HG03135 (cell line): ENCODE data around the gene ERCC2.

ENCODE experiments used
- ATAC-seq: cut with Tn5 transposase; IDR thresholded peaks from one replicate; pipeline ENCODE4 v1.9.1; 2021; ENCODE audit warnings: mild to moderate bottlenecking, moderate library complexity; ENCODE audit not compliant: unreplicated experiment

Gene ERCC2

DNA sequence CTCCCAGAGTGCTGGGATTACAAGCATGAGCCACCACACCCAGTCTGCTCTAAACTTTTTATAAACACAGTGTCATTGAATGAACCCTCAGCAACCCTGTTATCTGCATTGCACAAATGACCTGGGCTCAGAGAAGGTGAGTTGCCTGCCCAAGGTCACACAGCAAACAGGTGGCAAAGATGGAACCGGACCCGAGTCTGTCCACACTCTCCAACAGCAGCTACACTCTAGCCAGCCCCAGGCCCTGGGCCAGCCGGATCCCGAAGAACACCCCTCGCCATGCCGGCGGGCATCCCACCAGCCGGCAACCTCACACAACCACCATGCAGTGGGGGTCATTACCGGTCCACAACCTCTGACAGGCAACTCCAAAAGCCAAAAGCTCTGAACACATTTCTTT, 14.5 kb downstream of the ERCC2 start:
- ATAC-seq, result no peak

GRCh38 chr19:45355402-45355801, 15.0 kb downstream of the ERCC2 start:
- no peak for ATAC-seq

GRCh38 chr19:45354241-45354842, 16.0 kb downstream of the ERCC2 start:
- ATAC-seq, result no peak

DNA sequence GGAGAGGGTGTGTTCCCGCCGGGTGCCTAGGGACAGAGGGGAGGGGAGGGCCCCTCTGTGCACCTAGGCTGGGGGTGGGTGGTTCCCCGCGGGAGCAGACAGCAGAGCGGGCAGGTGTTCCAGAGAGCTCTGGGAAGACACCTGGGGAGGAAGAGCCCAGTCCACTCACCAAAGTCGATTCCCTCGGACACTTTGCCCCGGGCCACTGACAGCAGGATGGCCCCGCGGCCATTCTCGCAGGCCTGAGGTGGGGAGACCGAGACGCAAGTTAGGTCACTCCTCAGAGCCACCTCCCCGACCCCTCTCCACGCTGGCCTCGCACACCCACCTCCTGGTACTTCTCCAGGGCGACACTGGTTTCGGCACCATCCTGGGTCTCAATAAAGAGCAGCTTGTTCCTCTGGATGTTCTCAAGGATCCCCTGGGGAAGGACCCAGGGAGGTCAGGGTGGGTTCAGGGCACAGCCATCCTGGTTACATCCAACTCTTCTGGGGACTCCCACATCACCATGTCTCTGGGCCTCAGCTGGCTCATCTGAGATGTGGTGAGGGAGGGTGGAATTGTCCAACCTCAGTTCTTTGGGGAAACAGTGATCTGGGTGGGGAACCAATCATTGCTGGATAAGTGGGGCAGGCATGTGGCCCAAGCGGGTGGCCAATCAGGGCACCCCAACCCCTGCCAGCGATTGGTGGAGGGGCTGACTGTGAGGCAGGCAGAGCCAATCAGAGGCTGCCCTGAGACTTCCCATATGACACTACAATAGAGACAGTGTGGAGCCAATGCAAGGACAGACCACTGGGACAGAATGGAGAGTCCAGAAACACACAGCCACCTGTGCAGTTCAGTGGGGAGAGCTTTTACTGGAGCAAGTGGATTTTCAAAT, 17.2 kb downstream of the ERCC2 start:
- ATAC-seq, result no peak

DNA sequence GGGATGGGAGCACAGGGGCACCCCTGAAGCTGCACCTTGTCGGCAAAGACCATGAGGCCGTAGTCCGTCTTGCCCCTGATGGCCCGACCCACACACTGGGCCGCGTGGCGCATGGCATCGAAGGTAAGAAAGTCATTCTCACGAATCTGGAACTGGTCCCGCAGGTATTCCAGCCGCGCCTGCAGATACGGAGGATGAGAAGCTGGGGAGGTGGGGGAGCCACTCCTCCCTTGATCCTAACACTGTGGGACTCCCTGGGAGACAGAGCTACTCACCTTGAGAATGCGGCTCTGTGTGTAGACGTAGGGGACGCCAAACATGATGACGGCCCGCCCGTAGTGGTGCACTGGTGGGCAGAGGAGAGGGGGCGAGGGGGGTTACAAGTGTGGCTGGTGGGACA, 17.9 kb downstream of the ERCC2 start:
- no peak for ATAC-seq

DNA sequence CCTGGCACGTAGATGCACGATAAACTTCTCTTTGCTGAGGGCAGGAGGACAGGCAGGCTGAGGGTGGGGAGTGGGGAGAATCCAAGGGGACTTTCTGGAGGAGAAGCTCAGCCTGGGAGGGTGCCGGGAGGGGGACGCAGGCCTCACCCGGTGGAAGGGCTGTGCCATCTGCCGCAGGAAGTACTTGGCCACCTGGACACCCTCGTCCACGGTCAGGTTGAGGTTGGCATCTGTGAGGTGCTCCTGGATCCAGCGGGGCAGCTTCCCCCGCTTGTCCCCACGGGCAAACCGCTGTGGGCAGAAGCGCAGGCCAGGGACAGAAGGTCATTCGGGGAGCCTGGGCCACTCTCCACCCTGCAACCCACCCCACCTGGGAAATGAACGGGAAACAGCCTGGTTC, 18.3 kb downstream of the ERCC2 start:
- ATAC-seq, result no peak

DNA sequence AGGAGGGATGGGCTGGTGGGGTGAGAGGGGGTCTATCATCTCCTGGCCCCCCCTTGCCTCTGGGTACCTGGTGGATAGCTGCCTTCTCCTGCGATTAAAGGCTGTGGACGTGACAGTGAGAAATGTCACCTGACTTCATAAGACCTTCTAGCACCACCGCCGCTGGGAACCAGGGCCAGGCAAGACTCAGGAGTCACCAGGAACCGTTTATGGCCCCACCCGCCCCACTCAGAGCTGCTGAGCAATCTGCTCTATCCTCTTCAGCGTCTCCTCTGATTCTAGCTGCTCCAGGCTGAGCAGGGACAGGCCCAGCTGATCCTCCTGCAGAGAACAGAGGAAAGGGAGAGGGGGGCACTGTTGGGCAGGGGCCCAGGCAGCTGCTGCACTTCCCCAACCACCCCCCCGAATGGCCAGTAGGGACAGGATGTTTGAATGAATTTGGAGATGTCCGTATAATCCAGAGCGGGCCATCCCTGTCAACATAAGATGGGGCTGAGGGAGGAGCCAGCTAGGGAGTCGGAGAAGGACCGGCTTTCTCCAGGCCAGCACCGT, 18.9 kb downstream of the ERCC2 start:
- ATAC-seq, result no peak

DNA sequence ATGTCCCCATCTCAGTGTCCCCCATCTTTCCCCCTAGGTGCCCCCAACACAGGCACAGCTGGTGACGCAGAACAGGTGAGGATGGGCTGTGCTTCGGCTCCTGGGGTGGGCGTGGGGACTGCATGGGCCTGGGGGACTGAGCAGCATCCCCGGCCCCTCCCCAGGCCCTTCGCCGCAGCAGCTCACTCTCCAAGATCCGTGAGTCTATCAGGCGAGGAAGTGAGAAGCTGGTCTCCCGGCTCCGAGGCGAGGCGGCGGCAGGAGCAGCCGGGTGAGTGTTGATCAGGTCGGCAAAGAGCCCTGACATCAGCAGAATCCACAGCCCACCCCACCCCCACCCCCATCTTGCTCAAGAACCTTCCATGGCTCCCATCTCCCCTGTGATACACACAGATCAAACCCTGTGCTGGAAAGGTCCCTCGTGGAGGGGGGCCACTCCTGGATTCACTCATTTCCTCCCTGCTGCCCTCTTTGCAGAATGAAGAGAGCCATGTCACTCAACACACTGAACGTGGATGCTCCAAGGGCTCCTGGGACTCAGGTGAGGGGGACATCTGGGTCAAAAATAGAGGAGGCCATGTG, 19.8 kb downstream of the ERCC2 start:
- no peak for ATAC-seq

DNA sequence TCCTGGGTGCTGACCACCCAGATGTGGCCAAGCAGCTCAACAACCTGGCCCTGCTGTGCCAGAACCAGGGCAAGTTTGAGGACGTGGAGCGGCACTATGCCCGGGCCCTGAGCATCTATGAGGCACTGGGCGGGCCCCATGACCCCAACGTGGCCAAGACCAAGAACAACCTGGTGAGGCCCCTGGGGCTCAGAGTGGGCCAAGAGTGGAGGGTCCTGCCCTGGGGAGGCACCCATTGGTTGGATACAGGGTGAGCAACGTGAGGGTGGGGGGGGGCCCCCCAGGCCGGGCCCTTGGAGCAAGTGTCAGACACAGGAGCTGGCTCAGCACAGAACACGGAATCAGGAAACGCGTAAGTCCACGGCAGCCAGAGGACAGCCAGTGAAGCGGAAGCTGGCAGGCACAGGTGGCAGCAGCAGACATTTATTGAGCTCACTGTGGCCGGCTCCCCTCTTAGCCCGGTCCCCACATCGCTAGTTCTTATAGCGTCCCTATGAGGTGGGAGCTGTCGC, 20.9 kb downstream of the ERCC2 start:
- ATAC-seq, result no peak

DNA sequence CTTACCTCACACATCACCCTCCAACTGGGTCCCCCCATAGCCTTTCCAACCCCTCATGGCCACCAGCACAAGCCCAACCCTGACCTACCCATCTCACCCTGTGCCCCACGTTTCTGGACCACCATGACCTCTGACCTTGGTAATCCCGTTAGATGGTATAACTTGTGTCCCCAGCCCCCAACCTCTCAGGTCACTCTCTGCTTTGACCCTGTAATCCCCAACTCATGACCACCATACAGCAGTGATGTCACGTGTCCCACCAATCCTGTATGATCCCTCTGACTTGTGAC, 21.3 kb downstream of the ERCC2 start:
- no peak for ATAC-seq

DNA sequence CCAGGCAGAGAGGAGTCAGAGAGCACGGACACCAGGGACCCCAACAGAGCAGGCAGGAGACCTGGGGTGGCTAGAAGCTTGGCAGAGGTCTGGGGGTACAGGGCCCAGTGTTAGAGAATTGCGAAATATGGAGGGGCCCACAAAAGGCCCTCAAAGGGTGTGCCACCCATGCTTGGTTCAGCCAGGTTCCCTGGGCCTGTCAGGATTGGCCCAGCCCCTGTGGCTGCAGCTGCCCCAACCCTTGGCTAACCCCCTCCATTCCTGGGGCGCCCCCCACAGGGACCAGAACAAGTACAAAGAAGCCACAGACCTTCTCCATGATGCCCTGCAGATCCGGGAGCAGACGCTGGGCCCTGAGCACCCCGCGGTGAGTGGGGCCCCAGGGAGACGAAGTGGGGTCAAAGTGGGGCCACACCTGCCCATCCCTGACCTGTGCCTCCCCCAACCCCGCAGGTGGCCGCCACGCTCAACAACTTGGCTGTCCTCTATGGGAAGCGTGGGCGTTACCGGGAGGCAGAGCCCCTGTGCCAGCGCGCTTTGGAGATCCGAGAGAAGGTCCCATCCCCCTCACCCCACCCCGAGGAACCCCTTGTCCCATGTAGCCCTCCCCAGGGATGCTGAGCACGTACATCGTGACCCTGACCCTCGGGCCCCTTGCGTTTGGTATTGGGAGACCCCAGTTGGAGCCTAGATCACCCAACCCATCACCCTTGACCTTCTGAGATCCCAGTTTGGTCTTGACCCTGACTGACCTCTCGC, 21.8 kb downstream of the ERCC2 start:
- ATAC-seq, result no peak

DNA sequence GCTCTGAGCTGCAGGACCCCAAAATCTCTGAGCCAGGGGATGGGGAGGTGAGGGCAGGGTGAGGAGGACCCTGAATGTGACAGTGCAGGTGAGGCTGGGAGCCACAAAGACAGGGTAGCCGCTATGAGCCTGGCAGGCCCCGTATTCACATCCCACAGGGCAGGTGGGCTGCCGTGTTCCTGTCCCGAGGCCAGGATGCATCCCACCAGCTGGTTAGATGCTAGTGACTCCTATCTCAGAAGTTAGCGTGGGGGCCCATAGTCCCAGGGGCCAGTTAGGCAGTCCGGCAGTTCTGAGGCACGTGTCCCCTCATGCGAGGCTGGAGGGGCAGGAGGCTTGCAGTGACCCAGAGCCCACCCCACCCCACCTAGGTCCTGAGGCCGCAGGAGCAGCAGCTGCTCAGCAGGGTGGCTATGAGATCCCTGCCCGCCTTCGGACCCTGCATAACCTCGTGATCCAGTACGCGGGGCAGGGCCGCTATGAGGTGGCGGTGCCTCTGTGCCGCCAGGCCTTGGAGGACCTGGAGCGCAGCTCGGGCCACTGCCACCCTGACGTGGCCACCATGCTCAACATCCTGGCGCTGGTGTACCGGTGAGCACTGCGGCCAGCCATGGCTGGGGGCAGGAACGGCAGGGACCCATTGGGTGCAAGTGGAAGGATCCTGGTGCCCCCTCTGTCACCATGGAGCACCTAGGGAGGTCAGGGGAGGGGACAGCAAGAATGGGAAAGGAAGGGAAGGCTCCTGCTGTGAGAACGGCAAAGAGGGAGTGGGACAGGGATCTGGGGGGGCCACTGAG, 22.6 kb downstream of the ERCC2 start:
- ATAC-seq, result no peak

DNA sequence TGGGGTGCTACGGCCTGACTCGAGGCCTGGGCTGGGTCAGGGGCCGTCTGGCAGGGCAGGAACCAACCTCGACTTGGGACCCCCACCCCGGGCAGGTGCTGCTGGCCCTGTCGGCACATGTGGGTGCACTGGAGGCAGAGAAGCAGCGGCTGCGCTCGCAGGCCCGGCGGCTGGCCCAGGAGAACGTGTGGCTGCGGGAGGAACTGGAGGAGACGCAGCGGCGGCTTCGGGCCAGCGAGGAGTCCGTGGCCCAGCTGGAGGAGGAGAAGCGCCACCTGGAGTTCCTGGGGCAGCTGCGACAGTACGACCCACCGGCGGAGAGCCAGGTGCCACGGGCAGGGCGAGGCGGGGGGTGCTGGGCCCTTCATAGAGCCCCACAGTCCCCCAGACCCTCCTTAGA, 23.9 kb downstream of the ERCC2 start:
- no peak for ATAC-seq

GRCh38 chr19:45345506-45345860, 24.9 kb downstream of the ERCC2 start:
- ATAC-seq, result no peak

DNA sequence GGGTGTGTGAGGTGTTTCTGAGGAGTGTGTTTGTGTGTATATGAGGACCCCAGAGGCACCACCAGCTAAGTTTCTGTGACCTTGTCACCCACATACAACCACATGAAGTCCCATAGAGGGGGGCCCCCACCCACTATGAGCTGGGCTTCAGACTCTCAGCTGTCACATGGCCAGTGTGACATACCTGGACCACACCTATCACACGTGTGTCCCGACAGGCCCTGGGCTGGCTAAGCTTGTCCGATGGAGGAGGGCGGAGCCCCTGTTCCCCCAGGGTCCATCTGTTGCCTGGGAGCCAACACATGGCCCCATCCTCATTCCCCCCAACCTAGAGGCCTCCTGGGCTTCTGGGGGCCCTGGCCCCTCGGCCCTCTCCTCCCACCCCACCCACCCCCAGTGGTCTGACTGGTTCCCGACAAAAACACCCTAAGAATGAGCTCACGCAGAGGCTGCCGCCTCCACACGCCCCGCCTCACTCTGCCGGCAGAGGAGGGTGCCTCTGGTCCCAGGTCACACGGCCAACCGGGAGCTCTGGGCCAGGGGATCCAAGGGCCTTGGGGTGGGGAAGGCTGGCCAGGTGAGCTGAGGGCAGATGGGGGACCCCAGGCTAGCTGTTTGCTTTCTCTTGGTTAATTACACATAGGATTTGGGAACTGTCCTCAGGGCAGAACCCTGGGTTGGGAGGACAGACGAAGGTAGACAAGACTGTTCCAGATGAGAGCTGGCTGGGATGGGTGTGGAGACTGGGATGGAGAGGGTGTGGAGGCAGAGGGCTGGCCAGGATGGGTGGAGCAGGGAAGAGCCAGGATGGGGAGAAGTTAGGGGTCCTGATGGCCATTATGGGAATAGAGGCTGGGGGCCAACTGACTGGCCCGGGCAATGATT, 25.5 kb downstream of the ERCC2 start:
- ATAC-seq, result no peak

GRCh38 chr19:45342911-45343310, 27.5 kb downstream of the ERCC2 start:
- ATAC-seq, result no peak

DNA sequence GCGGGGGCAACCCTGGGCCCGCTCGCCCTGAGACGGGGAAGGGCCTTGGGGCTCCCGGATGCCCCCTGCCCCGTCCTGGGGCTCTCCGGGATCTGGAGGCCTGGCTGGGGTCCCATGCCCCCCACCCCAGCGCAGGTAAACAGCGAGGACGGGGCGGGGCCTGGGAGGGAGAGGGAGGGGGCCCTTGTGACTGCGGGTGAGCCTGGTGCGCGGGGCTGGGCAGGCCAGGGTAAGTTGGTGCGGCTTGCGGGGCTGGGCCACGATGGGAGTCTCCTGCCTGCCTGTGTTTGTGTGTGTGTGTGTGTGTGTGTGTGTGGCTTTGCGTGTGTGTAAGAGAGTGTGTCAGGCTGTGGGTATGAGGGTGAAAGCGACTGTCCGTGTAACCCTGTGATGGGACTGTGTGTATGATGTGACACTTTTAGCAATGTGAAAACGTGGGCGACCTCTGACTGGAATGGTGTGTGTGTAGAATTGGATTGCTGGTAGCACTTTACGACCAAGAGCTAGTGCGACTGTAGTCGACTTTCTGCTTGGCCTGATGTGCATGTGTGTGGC, 29.4 kb downstream of the ERCC2 start:
- ATAC-seq, result no peak

DNA sequence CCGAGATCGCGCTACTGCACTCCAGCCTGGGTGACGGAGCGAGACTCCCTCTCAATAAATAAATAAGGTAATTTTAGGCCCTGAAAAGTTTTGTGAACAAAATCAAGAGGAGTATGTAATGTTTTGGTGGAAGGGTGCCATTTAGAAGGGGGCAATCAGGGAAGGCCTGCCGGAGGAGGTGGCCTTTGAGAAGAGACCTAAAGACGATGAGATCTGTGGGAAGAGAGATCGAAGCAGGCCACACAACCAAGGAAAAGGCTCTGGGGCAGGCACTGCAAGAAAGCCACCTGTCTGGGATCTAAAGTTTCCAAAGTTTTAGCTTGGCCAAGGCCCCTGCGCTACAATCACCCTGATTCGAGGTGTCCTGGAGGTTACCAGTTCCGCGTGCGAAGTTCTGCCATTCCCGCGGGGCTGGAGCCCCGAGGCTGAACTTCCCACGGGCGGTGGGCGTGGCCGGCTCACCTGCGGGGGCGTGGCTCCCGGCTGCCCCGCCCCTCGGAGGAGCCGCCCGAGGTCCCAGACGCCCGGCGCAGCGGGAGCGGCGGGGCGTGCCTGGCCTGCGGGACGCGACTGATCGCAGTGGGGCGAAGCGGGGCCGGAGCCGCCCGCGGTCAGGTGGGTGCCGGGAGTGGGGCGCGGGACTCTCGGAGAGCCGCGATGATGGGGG, 30.0 kb downstream of the ERCC2 start, which contains the start of gene KLC3:
Gene KLC3, plus strand, starts transcription at position 519 of the 667 bp plus-strand sequence. CDS start 4,792 bp downstream, outside the sequence.
- no peak for ATAC-seq
